Gastrocnemius medialis (tissue), 4 donors: ENCODE measurements around the gene CACNA1C. TPM values are rescaled to one million over a fixed set of nuclear protein-coding genes. Genes with fewer than 3 reads are reported as not detected.

ENCODE experiments used
- ATAC-seq, 2 donors: fragments of 150-250 bp; one replicate each; pipeline ENCODE4 v1.9.1; 2016
- DNase-seq, 2 donors: peaks; one replicate each; pipeline ENCODE4 v3.0.0-alpha.2; 2019
- H3K27ac ChIP-seq, 4 donors: fragments of 200-600 bp; sonication (generic); 1 replicate in 1 of 4; 2 replicates in 3 of 4; pipeline ENCODE4 v1.5.1; 2016 to 2018; ENCODE audit warnings: mild to moderate bottlenecking in 2 of 4, moderate library complexity in 1 of 4
- H3K27me3 ChIP-seq, 3 donors: fragments of 200-600 bp; sonication (generic) in 2 of 3; 1 replicate in 1 of 3; 2 replicates in 2 of 3; pipeline versions ENCODE4 v1.5.1 to v1.6.0; 2016 to 2019; ENCODE audit warnings: mild to moderate bottlenecking in 1 of 3, moderate library complexity in 1 of 3
- H3K36me3 ChIP-seq, 2 donors: fragments of 200-600 bp; sonication (generic) in 1 of 2; one replicate each; pipeline ENCODE4 v1.5.1; 2017 to 2018
- H3K4me1 ChIP-seq, 2 donors: fragments of 200-600 bp; sonication (generic) in 1 of 2; one replicate each; pipeline ENCODE4 v1.5.1; 2016 to 2017; ENCODE audit warnings: mild to moderate bottlenecking in 2 of 2
- H3K4me3 ChIP-seq, 4 donors: fragments of 200-600 bp; sonication (generic) in 3 of 4; 1 replicate in 1 of 4; 2 replicates in 3 of 4; pipeline ENCODE4 v1.5.1; 2016 to 2019; ENCODE audit warnings: mild to moderate bottlenecking in 2 of 4
- H3K9me3 ChIP-seq, 3 donors: fragments of 200-600 bp; sonication (generic) in 2 of 3; 1 replicate in 1 of 3; 2 replicates in 2 of 3; pipeline ENCODE4 v1.5.1; 2016 to 2019
- POLR2A ChIP-seq, 2 donors: fragments of 450-650 bp; IDR thresholded peaks; one replicate each; pipeline ENCODE4 v1.6.1; 2017; ENCODE audit warnings: antibody characterized with exemption in 2 of 2, mild to moderate bottlenecking in 2 of 2, moderate library complexity in 2 of 2
- in situ Hi-C, 4 donors: fragments of 200-750 bp; cut with MboI; loops; one replicate each; pipeline versions ENCODE4 v1.15.0 to v1.8.0; 2017; ENCODE audit warnings: low sequenced_read_pairs in 4 of 4
- intact Hi-C: fragments of 100-400 bp; cut with DNase I; formaldehyde crosslinking; loops from one replicate; pipeline ENCODE4 v1.15.1; 2023; ENCODE audit warnings: low total_unique reads
- total RNA-seq, 4 donors: library from RNA; depleted of rRNA; stranded (reverse); fragments of >200 nt; gene quantifications; one replicate each; pipeline versions ENCODE4 v1.1.0 to v1.2.3, GENCODE V29; 2016
- TF ChIP-seq, protein P1 (sequence below), 5 experiments: fragments of 450-650 bp in 3 of 5; fragments of 200-600 bp in 2 of 5; sonication (generic) in 2 of 5; IDR thresholded peaks in 4 of 5; conservative IDR thresholded peaks in 1 of 5; 1 replicate in 4 of 5; 2 replicates in 1 of 5; pipeline ENCODE4 v1.5.1; 2016 to 2019; ENCODE audit warnings: antibody characterized with exemption in 5 of 5, mild to moderate bottlenecking in 3 of 5, moderate library complexity in 3 of 5

The CACNA1C gene
- total RNA-seq, 4 donors from 2014 or later: 0.80 to 1.8 (median 0.91) TPM

DNA sequence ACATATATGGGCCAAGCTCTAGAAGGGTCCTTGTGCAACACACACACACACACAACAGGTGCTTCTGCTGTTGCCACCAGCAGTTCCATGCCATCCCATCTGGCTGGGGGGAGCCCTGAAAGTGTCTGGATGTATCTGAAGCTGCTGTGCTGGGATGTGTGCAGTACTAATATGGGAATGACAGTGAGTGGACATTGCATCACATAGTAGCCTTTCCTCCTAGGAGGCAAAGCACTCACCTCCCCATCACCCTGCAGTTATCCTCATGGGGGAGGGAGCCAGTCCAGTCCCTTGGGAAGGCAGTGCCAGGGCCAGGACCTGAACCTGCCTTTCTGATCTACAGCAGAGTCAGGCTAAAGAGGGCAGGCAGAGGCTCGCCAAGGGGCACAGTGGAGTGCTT, 208.9 kb downstream of the CACNA1C start:
- ATAC-seq: no peak
- no peak for DNase-seq
- in situ Hi-C loops: loop anchor here in 1 of 4 donors (25.0 kb wide), 1 partner anchor 199 kb away; the partner anchor contains the start of gene CACNA1C
- intact Hi-C loops: loop anchor here (10.0 kb wide), 2 partner anchors 97 to 207 kb away; partner anchors contain the start of gene CACNA1C
- Histone ChIP-seq H3K4me1 (no peaks in the 10 kb centered on the region), H3K27me3 (no peaks in the 10 kb centered on the region), H3K36me3 (no peaks in the 10 kb centered on the region), H3K9me3 (no peaks in the 10 kb centered on the region), H3K4me3 (no peak overlapping the region), H3K27ac (no peak overlapping the region)
- TF ChIP-seq, protein P1, sequence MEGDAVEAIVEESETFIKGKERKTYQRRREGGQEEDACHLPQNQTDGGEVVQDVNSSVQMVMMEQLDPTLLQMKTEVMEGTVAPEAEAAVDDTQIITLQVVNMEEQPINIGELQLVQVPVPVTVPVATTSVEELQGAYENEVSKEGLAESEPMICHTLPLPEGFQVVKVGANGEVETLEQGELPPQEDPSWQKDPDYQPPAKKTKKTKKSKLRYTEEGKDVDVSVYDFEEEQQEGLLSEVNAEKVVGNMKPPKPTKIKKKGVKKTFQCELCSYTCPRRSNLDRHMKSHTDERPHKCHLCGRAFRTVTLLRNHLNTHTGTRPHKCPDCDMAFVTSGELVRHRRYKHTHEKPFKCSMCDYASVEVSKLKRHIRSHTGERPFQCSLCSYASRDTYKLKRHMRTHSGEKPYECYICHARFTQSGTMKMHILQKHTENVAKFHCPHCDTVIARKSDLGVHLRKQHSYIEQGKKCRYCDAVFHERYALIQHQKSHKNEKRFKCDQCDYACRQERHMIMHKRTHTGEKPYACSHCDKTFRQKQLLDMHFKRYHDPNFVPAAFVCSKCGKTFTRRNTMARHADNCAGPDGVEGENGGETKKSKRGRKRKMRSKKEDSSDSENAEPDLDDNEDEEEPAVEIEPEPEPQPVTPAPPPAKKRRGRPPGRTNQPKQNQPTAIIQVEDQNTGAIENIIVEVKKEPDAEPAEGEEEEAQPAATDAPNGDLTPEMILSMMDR (IDR thresholded peaks at IDR 0.05 in 4 of 5, conservative IDR thresholded peaks at IDR 0.05 in 1 of 5): no peak
- no peak for TF ChIP-seq POLR2A (IDR thresholded peaks at IDR 0.05)

DNA sequence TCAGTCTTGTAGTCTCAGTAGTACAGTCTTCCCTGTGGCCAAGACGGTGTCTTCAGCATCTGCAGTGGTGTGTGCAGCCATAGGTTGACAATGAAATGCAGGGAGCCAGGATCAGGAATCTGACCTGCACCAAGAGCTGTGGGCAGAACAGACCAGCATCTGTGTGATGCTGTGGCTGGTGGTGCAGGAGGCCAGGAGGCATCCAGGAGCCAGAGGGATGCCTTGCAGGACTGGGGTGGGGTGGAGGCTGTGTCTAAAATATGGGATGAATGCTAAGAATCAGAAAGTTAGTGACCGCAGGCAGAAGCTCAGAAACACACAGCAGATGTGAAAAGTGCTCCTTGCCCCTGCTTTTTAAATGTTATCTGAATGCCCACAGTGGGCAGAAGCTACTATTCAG, 209.7 kb downstream of the CACNA1C start:
- ATAC-seq (no peak), DNase-seq (no peak)
- Histone ChIP-seq H3K4me1 (no peaks in the 10 kb centered on the region), H3K27me3 (peaks cover under 1 to 6% (median 5%) of the 10 kb centered on the region in 3 donors), H3K4me3 (no peak overlapping the region), H3K36me3 (no peaks in the 10 kb centered on the region), H3K9me3 (no peaks in the 10 kb centered on the region), H3K27ac (no peak overlapping the region)
- no peak for TF ChIP-seq POLR2A (IDR thresholded peaks at IDR 0.05)
- TF ChIP-seq, protein P1 (IDR thresholded peaks at IDR 0.05 in 4 of 5, conservative IDR thresholded peaks at IDR 0.05 in 1 of 5): no peak
- intact Hi-C loops: loop anchor here (10.0 kb wide), 2 partner anchors 98 to 208 kb away; partner anchors contain the start of gene CACNA1C
- in situ Hi-C loops: loop anchor here in 1 of 4 donors (25.0 kb wide), 1 partner anchor 200 kb away; the partner anchor contains the start of gene CACNA1C

DNA sequence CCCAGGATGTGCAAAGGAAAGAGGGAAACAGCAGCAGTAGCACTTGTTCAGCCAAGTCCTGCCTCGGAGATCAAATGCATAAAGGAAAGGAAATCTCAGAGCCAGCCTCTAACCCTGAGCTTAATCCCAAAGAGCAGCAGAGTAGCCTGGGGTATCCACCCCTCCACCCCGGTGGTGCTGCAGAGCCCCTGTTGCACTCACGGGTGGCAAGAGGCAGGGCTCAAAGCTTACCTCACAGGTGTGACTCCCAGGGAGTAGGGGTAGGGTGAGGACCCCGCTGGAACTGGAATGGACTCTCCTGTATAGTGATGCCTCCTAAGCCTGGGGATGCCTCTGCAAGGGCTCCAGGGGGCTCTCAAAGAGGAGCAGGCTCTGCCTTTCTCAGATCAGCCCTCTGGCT, 211.1 kb downstream of the CACNA1C start:
- in situ Hi-C loops: loop anchor here in 1 of 4 donors (25.0 kb wide), 1 partner anchor 202 kb away; the partner anchor contains the start of gene CACNA1C
- no peak for DNase-seq
- Histone ChIP-seq H3K27me3 (peaks cover 7 to 16% (median 15%) of the 10 kb centered on the region in 3 donors), H3K4me3 (no peak overlapping the region), H3K4me1 (no peaks in the 10 kb centered on the region), H3K27ac (no peak overlapping the region), H3K9me3 (no peaks in the 10 kb centered on the region), H3K36me3 (no peaks in the 10 kb centered on the region)
- no peak for TF ChIP-seq POLR2A (IDR thresholded peaks at IDR 0.05)
- TF ChIP-seq, protein P1 (IDR thresholded peaks at IDR 0.05 in 4 of 5, conservative IDR thresholded peaks at IDR 0.05 in 1 of 5): no peak
- intact Hi-C loops: loop anchor here (10.0 kb wide), 2 partner anchors 99 to 209 kb away; partner anchors contain the start of gene CACNA1C
- no peak for ATAC-seq

DNA sequence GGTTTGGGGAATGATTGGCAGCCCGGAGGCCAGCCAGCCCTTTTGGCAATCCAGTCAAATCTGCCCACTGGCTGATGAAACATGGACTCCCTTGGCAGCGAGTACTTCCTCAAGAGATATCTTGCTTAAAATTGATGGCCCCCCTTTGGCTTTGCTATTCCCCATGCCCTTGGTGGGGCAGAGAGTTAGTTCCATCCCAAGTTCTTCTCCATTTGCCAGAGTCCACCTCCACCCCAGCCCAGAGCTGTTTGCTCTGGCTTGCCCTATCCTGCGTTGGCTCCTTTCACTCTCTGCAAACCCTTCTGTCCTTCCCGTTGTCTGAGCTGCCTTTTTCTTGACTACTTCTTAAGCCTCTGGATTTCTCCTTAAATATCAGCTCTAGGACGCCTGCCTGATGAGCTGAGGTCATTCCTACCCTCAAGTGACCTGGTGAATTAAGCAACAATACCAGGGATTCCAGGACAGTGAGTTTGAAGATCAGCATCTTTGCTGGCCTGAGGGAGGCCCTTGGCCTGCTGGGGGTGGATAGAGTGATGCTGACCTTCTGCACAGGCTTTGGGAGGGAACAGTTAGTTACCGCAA, 212.0 kb downstream of the CACNA1C start:
- Histone ChIP-seq H3K27ac (peak overlapping the region in 2 of 4 donors; percentile 28 to 40), H3K4me1 (no peaks in the 10 kb centered on the region), H3K27me3 (peaks cover 13 to 23% (median 16%) of the 10 kb centered on the region in 3 donors), H3K9me3 (no peaks in the 10 kb centered on the region), H3K36me3 (no peaks in the 10 kb centered on the region), H3K4me3 (no peak overlapping the region)
- DNase-seq: peak in 1 of 2 donors; percentile 58
- TF ChIP-seq, protein P1 (IDR thresholded peaks at IDR 0.05 in 4 of 5, conservative IDR thresholded peaks at IDR 0.05 in 1 of 5): no peak
- no peak for TF ChIP-seq POLR2A (IDR thresholded peaks at IDR 0.05)
- peak; percentile 74 to 84 for ATAC-seq
- intact Hi-C loops: loop anchor here (10.0 kb wide), 2 partner anchors 100 to 210 kb away; partner anchors contain the start of gene CACNA1C
- in situ Hi-C loops: loop anchor here in 1 of 4 donors (25.0 kb wide), 1 partner anchor 202 kb away; the partner anchor contains the start of gene CACNA1C
